Progenitor cell of endocrine pancreas (in vitro differentiated cells): ENCODE results near the gene LRBA. TPM values are rescaled to one million over a fixed set of nuclear protein-coding genes. Genes with fewer than 3 reads are reported as not detected.

Experiments used
- DNase-seq: peaks from one replicate; pipeline ENCODE4 v3.0.0; 2021; ENCODE audit warnings: low spot score; ENCODE audit not compliant: unreplicated experiment
- H3K27ac Mint-ChIP-seq: 2 replicates; pipeline ENCODE4 v1.8.0; 2021; ENCODE audit warnings: mild to moderate bottlenecking, moderate library complexity, mixed read lengths
- H3K27me3 Mint-ChIP-seq: 2 replicates; pipeline ENCODE4 v1.8.0; 2021; ENCODE audit warnings: mixed read lengths
- H3K36me3 Mint-ChIP-seq: 2 replicates; pipeline ENCODE4 v1.8.0; 2022; ENCODE audit warnings: mixed read lengths; ENCODE audit not compliant: insufficient read depth
- H3K4me1 Mint-ChIP-seq: 2 replicates; pipeline ENCODE4 v1.8.0; 2021; ENCODE audit warnings: low read depth, mixed read lengths
- H3K4me3 Mint-ChIP-seq: 2 replicates; pipeline ENCODE4 v1.8.0; 2021; ENCODE audit warnings: low read depth, mild to moderate bottlenecking, moderate library complexity, mixed read lengths
- H3K9me3 Mint-ChIP-seq: 2 replicates; pipeline ENCODE4 v1.8.0; 2021; ENCODE audit warnings: low read depth, mixed read lengths
- total RNA-seq: library from RNA; stranded (reverse); gene quantifications from 2 replicates; pipeline ENCODE4 v1.2.1, GENCODE V29; 2021
- TF ChIP-seq, protein P1 (sequence below): fragments of 200-600 bp; sonication (generic); IDR thresholded peaks from one replicate; pipeline ENCODE4 v1.5.0; 2021; ENCODE audit warnings: antibody characterized with exemption, mild to moderate bottlenecking; ENCODE audit not compliant: unreplicated experiment

LRBA gene
- total RNA-seq, 1 donor from 2014 or later: 95.2 TPM

DNA sequence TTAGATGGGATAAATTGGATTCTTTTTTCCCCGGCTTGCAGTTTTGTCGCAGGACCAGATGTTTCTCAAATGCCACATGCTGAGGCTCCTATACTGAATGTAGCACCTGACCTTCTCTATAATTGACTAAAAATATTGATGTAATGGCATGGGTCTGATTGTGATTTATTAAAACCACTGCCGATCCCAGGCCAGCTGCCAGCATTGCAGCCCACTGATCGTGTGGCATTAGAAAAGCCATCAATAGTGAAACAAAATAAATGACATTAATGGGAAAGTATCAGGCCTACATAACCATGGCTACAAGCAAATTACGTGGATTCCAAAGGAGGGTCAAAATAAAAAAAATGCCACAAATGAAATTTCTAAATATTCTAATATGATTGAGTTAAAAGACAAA lies 334.4 kb downstream of the LRBA start:
- TF ChIP-seq, protein P1, sequence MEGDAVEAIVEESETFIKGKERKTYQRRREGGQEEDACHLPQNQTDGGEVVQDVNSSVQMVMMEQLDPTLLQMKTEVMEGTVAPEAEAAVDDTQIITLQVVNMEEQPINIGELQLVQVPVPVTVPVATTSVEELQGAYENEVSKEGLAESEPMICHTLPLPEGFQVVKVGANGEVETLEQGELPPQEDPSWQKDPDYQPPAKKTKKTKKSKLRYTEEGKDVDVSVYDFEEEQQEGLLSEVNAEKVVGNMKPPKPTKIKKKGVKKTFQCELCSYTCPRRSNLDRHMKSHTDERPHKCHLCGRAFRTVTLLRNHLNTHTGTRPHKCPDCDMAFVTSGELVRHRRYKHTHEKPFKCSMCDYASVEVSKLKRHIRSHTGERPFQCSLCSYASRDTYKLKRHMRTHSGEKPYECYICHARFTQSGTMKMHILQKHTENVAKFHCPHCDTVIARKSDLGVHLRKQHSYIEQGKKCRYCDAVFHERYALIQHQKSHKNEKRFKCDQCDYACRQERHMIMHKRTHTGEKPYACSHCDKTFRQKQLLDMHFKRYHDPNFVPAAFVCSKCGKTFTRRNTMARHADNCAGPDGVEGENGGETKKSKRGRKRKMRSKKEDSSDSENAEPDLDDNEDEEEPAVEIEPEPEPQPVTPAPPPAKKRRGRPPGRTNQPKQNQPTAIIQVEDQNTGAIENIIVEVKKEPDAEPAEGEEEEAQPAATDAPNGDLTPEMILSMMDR: no peak
- Mint-ChIP-seq H3K4me1 (peaks cover 31% of the 10 kb centered on the region), H3K27me3 (no peaks in the 10 kb centered on the region), H3K4me3 (no peak overlapping the region), H3K36me3 (peaks cover 4% of the 10 kb centered on the region), H3K27ac (no peak overlapping the region), H3K9me3 (peaks cover 2% of the 10 kb centered on the region)
- DNase-seq: no peak

GRCh38 chr4:150679765-150680343 lies 335.2 kb downstream of the LRBA start:
- Mint-ChIP-seq H3K27me3 (no peaks in the 10 kb centered on the region), H3K27ac (peak overlapping the region; percentile 33), H3K36me3 (peaks cover 1% of the 10 kb centered on the region), H3K4me3 (no peak overlapping the region), H3K9me3 (no peaks in the 10 kb centered on the region), H3K4me1 (peaks cover 27% of the 10 kb centered on the region)
- TF ChIP-seq, protein P1: no peak
- DNase-seq: no peak

- peaks cover 24% of the 10 kb centered on the region for H3K4me1 Mint-ChIP-seq
- TF ChIP-seq, protein P1: no peak
- no peaks in the 10 kb centered on the region for H3K9me3 Mint-ChIP-seq
- no peaks in the 10 kb centered on the region for H3K27me3 Mint-ChIP-seq
- DNase-seq: no peak
- H3K4me3 Mint-ChIP-seq: no peak overlapping the region
- no peaks in the 10 kb centered on the region for H3K36me3 Mint-ChIP-seq
- H3K27ac Mint-ChIP-seq: peak overlapping the region; percentile 29
Measured at GRCh38 chr4:150679018-150679764, 335.9 kb downstream of the LRBA start.

- no peaks in the 10 kb centered on the region for H3K9me3 Mint-ChIP-seq
- no peaks in the 10 kb centered on the region for H3K27me3 Mint-ChIP-seq
- peaks cover 6% of the 10 kb centered on the region for H3K4me1 Mint-ChIP-seq
- DNase-seq: no peak
- H3K36me3 Mint-ChIP-seq: peaks cover 1% of the 10 kb centered on the region
- TF ChIP-seq, protein P1: no peak
- no peak overlapping the region for H3K4me3 Mint-ChIP-seq
- H3K27ac Mint-ChIP-seq: no peak overlapping the region
Measured at GRCh38 chr4:150673793-150674192, 341.3 kb downstream of the LRBA start.

GRCh38 chr4:150668824-150669223 lies 346.3 kb downstream of the LRBA start:
- Mint-ChIP-seq H3K27ac (no peak overlapping the region), H3K27me3 (no peaks in the 10 kb centered on the region), H3K36me3 (peaks cover 4% of the 10 kb centered on the region), H3K9me3 (no peaks in the 10 kb centered on the region), H3K4me3 (no peak overlapping the region), H3K4me1 (peaks cover 5% of the 10 kb centered on the region)
- no peak for DNase-seq
- TF ChIP-seq, protein P1: no peak
